Body of pancreas (tissue), 4 donors: ENCODE measurements around the gene CAMK1D.

Experiments
- CTCF ChIP-seq, 7 experiments: fragments of 450-650 bp in 4 of 7; fragments of 200-600 bp in 3 of 7; sonication (generic) in 3 of 7; IDR thresholded peaks; one replicate each; pipeline ENCODE4 v1.5.1; 2016 to 2019; ENCODE audit warnings: antibody characterized with exemption in 7 of 7
- POLR2A ChIP-seq, 3 donors: fragments of 450-650 bp; IDR thresholded peaks; one replicate each; pipeline ENCODE4 v1.6.1; 2016; ENCODE audit warnings: antibody characterized with exemption in 3 of 3, mild to moderate bottlenecking in 2 of 3

- TF ChIP-seq CTCF (IDR thresholded peaks at IDR 0.05) = no peak
- TF ChIP-seq POLR2A (IDR thresholded peaks at IDR 0.05) = no peak
Observed at GRCh38 chr10:12400266-12400931, 51.1 kb downstream of the CAMK1D start.
